Kidney (tissue), 14 donors: ENCODE measurements around the gene FBXO33. TPM values are rescaled to one million over a fixed set of nuclear protein-coding genes. Genes with fewer than 3 reads are reported as not detected.

ENCODE experiments used
- DNase-seq, 5 donors: peaks; one replicate each; pipeline ENCODE4 v3.0.0-alpha.2; 2013 to 2020
- FAIRE-seq: peaks from 2 replicates; lab custom pipeline; 2012; peaks lifted over from hg19 to GRCh38; lab: Jason Lieb, UNC
- H3K27ac ChIP-seq, 2 donors: one replicate each; pipeline ENCODE4 v1.7.0; 2013; ENCODE audit warnings: low read depth in 2 of 2, low read length in 2 of 2, inconsistent platforms in 1 of 2
- H3K27me3 ChIP-seq: one replicate; pipeline ENCODE4 v1.7.1; 2013; ENCODE audit warnings: low read length, inconsistent platforms; ENCODE audit not compliant: control insufficient read depth, insufficient read depth
- H3K36me3 ChIP-seq, 3 donors: one replicate each; pipeline versions ENCODE4 v1.7.0 to v1.7.1; 2013; ENCODE audit warnings: low read length in 3 of 3, control low read depth in 1 of 3, inconsistent platforms in 1 of 3; ENCODE audit not compliant: insufficient read depth in 3 of 3, control insufficient read depth in 2 of 3
- H3K4me1 ChIP-seq, 3 donors: one replicate each; pipeline versions ENCODE4 v1.7.0 to v1.7.1; 2013; ENCODE audit warnings: low read length in 3 of 3, inconsistent platforms in 1 of 3, low read depth in 1 of 3; ENCODE audit not compliant: control insufficient read depth in 2 of 3, insufficient read depth in 2 of 3
- H3K4me3 ChIP-seq, 3 donors: one replicate each; pipeline versions ENCODE4 v1.7.0 to v1.8.1; 2013; ENCODE audit warnings: low read length in 3 of 3, control low read depth in 1 of 3, inconsistent platforms in 1 of 3
- H3K9ac ChIP-seq, 3 donors: one replicate each; pipeline versions ENCODE4 v1.7.0 to v1.7.1; 2013; ENCODE audit warnings: low read length in 3 of 3, control low read depth in 1 of 3, inconsistent platforms in 1 of 3
- H3K9me3 ChIP-seq, 3 donors: one replicate each; pipeline versions ENCODE4 v1.7.0 to v1.7.1; 2013; ENCODE audit warnings: low read length in 3 of 3, control low read depth in 1 of 3, inconsistent platforms in 1 of 3; ENCODE audit not compliant: control insufficient read depth in 2 of 3, insufficient read depth in 1 of 3
- intact Hi-C: fragments of 100-400 bp; cut with DNase I; formaldehyde crosslinking; loops from one replicate; pipeline ENCODE4 v1.11.1; 2022
- polyA plus RNA-seq: library from polyadenylated mRNA; stranded (reverse); fragments of 350-450 nt; fragmentation: Illumina TruSeq; extraction: RNeasy Lipid Tissue Mini Kit (QIAGEN cat#74804); gene quantifications from one replicate; pipeline ENCODE4 v1.2.3, GENCODE V29; 2014; ENCODE audit warnings: low read depth, low replicate concordance; ENCODE audit not compliant: insufficient read depth
- total RNA-seq: library from RNA; stranded (reverse); fragmentation: NEBNext Ultra II Directional; extraction: Animal tissue kit (Norgen Biotek cat#: 25700); gene quantifications from one replicate; pipeline ENCODE4 v1.2.1, GENCODE V29; 2021
- TF ChIP-seq, protein P1 (sequence below): IDR thresholded peaks from 3 replicates; pipeline ENCODE4 v1.5.1; 2012; ENCODE audit warnings: mild to moderate bottlenecking, moderate library complexity, borderline replicate concordance; ENCODE audit not compliant: insufficient read depth; ENCODE audit errors: extremely low read depth
- donor health status: control.
- donor health status: control.
- donor health status: control.
- donor health status: control.
- donor health status: control.
- donor health status: DM: yes; HTN: yes; CAD: no.
- donor health status: Normal renal cell carcinoma (clear cell type).

The FBXO33 gene
- total and polyA plus RNA-seq, 2 donors from 2014 or later: 6.5 to 11.2 TPM

DNA sequence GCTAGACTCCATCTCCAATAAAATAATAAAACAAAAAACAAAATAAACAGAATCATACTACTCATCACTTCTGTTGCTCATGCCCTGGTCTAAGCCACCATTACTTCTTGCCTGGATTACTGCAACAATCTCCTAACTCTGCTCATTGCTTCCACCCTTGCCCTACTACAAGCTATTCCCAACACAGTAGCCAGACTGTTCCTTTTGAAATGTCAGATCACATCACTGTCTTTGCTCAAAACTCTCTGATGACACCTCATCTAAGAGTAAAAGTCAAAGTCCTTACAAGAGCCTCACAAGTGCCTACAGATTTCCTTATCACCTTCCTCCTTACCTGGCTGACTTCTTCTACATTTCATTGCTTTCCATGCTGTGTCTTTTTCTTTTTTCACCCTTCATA, 10.0 kb downstream of the FBXO33 start:
- Histone ChIP-seq H3K27ac (no peak overlapping the region), H3K4me1 (peaks cover 0 to 5% (median 3%) of the 10 kb centered on the region in 3 donors), H3K9me3 (no peaks in the 10 kb centered on the region), H3K4me3 (no peak overlapping the region), H3K36me3 (no peaks in the 10 kb centered on the region), H3K27me3 (no peaks in the 10 kb centered on the region), H3K9ac (no peak overlapping the region)
- TF ChIP-seq, protein P1, sequence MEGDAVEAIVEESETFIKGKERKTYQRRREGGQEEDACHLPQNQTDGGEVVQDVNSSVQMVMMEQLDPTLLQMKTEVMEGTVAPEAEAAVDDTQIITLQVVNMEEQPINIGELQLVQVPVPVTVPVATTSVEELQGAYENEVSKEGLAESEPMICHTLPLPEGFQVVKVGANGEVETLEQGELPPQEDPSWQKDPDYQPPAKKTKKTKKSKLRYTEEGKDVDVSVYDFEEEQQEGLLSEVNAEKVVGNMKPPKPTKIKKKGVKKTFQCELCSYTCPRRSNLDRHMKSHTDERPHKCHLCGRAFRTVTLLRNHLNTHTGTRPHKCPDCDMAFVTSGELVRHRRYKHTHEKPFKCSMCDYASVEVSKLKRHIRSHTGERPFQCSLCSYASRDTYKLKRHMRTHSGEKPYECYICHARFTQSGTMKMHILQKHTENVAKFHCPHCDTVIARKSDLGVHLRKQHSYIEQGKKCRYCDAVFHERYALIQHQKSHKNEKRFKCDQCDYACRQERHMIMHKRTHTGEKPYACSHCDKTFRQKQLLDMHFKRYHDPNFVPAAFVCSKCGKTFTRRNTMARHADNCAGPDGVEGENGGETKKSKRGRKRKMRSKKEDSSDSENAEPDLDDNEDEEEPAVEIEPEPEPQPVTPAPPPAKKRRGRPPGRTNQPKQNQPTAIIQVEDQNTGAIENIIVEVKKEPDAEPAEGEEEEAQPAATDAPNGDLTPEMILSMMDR: no peak
- DNase-seq: no peak
- FAIRE-seq: no peak
- intact Hi-C loops: no loop called here

DNA sequence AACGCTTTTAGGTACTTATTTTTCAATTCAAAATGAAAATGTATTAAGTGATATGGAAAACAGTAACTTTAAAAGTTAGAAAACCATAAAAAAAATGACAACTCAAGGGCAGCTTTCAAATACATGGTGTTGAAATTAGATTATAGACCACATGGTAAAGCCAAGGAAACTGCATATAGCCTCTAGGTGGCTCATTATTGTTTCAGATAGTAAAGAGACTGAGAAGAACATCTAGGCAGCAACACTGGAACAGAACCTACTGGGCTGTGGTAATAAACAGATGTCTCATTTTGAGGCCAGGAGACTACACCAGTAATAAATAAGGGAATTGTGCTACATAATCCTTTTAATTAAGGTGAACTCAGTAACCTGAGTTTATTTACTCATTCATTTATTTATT, 13.0 kb downstream of the FBXO33 start:
- no peaks in the 10 kb centered on the region for H3K36me3 ChIP-seq
- DNase-seq (no peak), FAIRE-seq (no peak)
- no peak overlapping the region for H3K27ac ChIP-seq
- H3K4me3 ChIP-seq: no peak overlapping the region
- H3K27me3 ChIP-seq: no peaks in the 10 kb centered on the region
- intact Hi-C loops: no loop called here
- TF ChIP-seq, protein P1: no peak
- no peak overlapping the region for H3K9ac ChIP-seq
- H3K4me1 ChIP-seq: peaks cover 0 to 5% (median 0%) of the 10 kb centered on the region in 3 donors
- H3K9me3 ChIP-seq: peaks cover 0 to 22% (median 5%) of the 10 kb centered on the region in 3 donors

DNA sequence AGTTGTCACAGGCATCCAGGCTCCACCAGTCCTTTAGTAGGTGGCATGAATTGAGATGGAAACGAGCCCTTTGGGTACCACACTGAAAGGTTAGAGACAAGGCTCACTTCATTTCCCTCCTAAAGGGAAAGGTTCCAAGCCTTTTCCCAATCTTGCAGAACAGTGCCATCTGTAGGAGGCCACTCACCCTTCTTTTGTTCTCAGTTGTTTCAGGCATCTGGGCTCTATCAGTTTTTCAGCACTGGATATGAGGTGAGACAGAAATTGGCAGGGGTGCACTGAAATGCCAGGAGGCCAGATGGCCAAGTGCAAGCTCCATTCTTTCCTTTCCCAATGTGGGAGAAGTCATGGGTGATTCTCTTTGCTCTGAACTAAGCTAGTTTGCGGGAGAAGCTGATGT, 15.2 kb downstream of the FBXO33 start:
- FAIRE-seq: no peak
- TF ChIP-seq, protein P1: no peak
- Histone ChIP-seq H3K27ac (no peak overlapping the region), H3K27me3 (no peaks in the 10 kb centered on the region), H3K36me3 (no peaks in the 10 kb centered on the region), H3K4me1 (no peaks in the 10 kb centered on the region), H3K9ac (no peak overlapping the region), H3K4me3 (no peak overlapping the region), H3K9me3 (peaks cover 0 to 22% (median 5%) of the 10 kb centered on the region in 3 donors)
- no peak for DNase-seq
- intact Hi-C loops: no loop called here

DNA sequence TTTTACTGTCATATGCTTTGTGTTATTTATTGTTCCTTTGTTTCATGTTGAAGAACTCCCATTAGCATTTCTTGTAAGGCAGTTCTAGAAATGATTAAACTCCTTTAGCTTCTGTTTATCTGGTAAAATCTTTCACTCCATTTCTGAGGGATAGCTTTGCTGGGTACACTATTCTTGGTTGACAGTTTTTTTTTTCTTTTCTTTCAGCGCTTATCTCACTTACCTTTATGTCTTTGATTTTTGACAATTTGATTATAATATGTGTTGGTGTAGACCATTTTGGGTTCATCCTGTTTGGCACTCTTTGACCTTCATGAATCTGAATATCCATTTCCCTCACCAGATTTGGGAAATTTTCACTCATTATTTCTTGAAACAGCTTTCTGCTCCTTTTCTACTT, 16.2 kb downstream of the FBXO33 start:
- TF ChIP-seq, protein P1: no peak
- Histone ChIP-seq H3K27me3 (no peaks in the 10 kb centered on the region), H3K4me3 (no peak overlapping the region), H3K9me3 (peaks cover 0 to 22% (median 5%) of the 10 kb centered on the region in 3 donors), H3K4me1 (no peaks in the 10 kb centered on the region), H3K27ac (no peak overlapping the region), H3K9ac (no peak overlapping the region), H3K36me3 (no peaks in the 10 kb centered on the region)
- DNase-seq (no peak), FAIRE-seq (no peak)
- intact Hi-C loops: no loop called here
